T47D (cell line): Measurements from ENCODE around the gene LHCGR.

ENCODE experiments used
- DNase-seq, 2 experiments: peaks; one replicate each; pipeline versions ENCODE4 v3.0.0 to v3.0.0-alpha.2; 2011 to 2012; ENCODE audit warnings: low read depth in 1 of 2, low spot score in 1 of 2
- JUND ChIP-seq: IDR thresholded peaks from 2 replicates; pipeline ENCODE4 v1.6.1; 2012; ENCODE audit warnings: low read depth
- in situ Hi-C: cut with HindIII; loops from 2 replicates; pipeline ENCODE4 v1.10.0; 2016; ENCODE audit warnings: low sequenced_read_pairs, low pct_unique_long_range_greater_than_20kb

Gene LHCGR

DNA sequence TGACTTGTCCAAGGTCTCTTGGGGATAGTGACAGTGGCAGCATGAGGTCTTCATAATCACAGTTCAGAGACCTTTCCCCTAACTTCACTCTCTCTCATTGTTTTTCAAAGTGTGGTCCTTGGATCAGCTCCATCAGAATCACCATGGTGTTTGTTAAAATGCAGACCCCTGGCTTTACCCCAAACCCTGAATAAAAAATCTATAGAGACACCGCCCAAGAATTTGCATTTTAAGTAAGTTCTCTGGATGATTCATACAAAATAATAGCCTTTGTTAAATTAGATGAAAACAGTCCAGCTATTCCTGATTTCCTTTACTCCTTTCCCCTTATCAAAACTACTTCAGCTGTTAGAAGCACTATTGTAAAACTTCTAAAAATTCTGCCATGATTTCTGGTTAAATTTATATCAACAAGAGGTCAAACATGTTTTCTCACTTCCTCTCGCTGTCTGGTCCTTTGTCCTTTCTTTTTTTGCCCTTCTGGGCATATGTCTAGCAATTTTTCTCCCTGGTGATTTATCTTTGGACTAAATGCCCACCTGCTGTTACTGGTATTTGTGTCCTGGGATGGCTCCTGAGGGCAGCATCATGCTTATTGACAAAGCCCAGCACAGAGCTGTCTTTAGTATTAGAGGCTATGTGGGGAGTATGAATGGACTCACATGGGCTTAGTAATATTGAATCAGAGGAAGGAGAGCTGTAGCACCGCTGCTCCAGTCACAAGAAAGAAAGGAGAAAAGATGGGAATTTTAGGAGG is 63.4 kb downstream of the LHCGR start:
- in situ Hi-C loops = no loop called here
- no peak for TF ChIP-seq JUND
- no peak for DNase-seq

DNA sequence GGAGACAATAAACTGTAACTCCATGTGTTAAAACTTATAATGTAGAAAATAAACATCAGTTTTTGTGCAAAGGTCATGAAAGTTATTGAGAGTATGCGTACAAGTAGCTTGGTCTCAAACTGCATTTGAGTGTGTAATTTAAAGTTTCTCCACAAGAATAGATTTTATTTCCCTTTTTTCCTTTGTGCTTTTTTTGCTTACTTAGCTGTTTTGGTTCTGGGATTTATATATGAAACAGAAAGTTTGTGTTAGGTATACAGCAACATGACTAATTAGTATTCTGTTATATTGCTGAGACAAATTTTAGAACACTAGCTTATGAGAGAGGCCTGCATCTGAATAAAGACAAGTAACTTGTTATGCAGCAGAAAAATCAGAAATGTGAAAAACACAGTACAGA is 70.4 kb downstream of the LHCGR start:
- in situ Hi-C loops = no loop called here
- no peak for DNase-seq
- no peak for TF ChIP-seq JUND

GRCh38 chr2:48677450-48677849 is 78.1 kb downstream of the LHCGR start:
- TF ChIP-seq JUND = no peak
- in situ Hi-C loops = no loop called here
- no peak for DNase-seq

DNA sequence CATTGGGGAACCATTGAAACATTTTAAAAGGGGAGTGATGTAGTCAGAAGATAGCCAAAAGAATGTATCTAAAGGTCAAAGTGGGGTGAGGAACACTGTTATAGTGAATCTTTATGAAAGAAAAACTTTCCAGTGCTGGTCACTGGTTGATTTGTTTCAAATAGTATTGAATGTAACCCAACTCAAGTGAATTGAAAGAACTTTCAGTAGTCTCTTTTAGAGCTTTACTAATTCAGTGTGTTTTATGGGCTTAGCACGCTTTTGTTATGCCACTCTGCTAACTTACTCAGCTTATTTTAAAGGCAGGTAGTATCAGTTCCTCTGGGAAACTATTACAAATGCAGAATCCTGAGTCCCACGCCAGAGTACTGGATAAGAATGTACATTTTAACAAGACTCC is 80.6 kb downstream of the LHCGR start:
- TF ChIP-seq JUND = no peak
- in situ Hi-C loops = no loop called here
- no peak for DNase-seq

DNA sequence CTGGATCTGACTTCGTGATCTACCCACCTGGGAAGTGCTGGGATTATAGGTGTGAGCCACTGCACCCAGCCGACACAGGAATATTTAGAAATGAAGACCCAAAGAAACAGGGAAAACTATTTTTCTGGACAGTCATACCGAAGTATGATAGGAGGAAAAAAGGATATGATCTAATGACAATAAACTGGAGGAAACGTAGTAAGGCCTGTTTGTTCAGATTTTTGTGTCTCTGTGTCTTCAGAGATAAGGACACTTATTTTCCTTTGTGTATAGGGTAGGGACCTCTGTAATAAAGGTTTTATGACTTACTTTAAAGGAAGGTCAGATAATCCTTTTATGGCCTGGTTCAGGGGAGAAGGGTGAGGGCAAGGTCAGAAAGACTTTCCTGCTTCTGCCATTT is 81.9 kb downstream of the LHCGR start:
- in situ Hi-C loops = no loop called here
- TF ChIP-seq JUND = no peak
- DNase-seq = no peak

DNA sequence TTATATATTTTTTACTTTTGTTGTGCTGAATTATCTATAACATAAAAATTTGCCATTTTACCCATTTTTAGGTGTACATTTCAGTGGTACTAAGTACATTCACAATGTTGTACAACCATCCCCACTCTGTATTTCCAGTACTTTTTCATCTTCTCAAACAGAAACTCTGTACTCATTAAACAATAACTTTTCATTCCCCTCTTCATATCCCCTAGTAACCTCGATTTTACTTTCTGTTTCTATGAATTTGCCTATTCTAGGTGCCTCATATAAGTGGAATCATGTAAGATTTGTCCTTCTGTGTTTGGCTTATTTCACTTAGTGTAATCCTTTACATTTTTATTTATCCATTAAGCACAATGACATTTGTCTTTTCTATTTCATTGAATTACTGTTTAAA is 86.5 kb downstream of the LHCGR start:
- no peak for DNase-seq
- in situ Hi-C loops = no loop called here
- TF ChIP-seq JUND = no peak

GRCh38 chr2:48651158-48651790 is 104.2 kb downstream of the LHCGR start:
- no peak for TF ChIP-seq JUND
- in situ Hi-C loops = no loop called here

GRCh38 chr2:48638261-48638660 is 117.3 kb downstream of the LHCGR start:
- in situ Hi-C loops = no loop called here
- no peak for DNase-seq
- no peak for TF ChIP-seq JUND

More at GRCh38 chr2:48651158-48651790, 104.2 kb downstream of the LHCGR start:
- no peak for DNase-seq
